Sciatic nerve (tissue), 2 donors: ENCODE results near the gene PDHX. TPM values are rescaled to one million over a fixed set of nuclear protein-coding genes. Genes with fewer than 3 reads are reported as not detected.
A peak's percentile ranks its signal among the peaks of the same experiment; 100 is the strongest.

Experiments
- ATAC-seq: fragments of 200-7000 bp; cut with Tn5 transposase; one replicate; pipeline ENCODE4 v1.9.1; 2020; ENCODE audit warnings: mild to moderate bottlenecking, moderate library complexity
- DNase-seq: peaks from one replicate; pipeline ENCODE4 v3.0.0-alpha.2; 2020; ENCODE audit warnings: low spot score
- intact Hi-C: fragments of 100-400 bp; cut with DNase I; formaldehyde crosslinking; loops from one replicate; pipeline ENCODE4 v1.14.2; 2022
- total RNA-seq: library from RNA; stranded (reverse); fragmentation: NEBNext Ultra II Directional; extraction: Animal tissue kit (Norgen Biotek cat#: 25700); gene quantifications from one replicate; pipeline ENCODE4 v1.2.1, GENCODE V29; 2021
- donor health status: DM: no; HTN: no; CAD: no.
- donor health status: DM: no; HTN: no; CAD: no.

PDHX gene
- total RNA-seq, 1 donor from 2014 or later, result 37.0 TPM

DNA sequence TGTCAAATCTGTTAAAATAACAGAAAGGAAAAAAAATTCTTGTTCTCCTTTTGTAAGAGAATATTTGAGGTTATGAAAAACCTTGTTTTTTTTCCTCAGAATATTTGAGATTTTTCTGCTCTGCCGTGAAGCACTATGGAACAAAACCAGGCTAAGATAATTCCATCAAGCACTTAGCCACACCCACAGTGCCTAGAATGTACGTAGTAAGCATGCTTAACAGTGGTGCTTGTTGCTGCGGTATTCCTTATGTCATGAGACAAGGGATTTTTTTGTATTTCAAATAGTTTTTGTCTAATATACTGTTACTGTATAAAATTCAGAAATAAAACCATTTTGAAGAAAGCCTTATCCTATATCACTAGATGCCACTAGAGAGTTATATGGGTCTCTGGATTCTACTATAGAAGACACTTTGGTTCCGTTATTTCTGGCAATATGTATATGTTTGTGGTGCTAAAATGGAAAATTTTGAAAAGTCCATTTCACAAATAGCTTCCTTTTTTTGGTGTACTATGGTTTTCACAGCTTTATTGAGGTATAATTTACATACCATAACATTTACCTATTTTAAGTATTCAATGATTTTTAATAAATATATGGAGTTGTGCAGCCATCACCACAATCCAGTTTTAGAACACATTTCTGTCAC is 23.7 kb downstream of the PDHX start:
- ATAC-seq (peak; percentile 76), DNase-seq (no peak)
- intact Hi-C loops, result no loop called here

DNA sequence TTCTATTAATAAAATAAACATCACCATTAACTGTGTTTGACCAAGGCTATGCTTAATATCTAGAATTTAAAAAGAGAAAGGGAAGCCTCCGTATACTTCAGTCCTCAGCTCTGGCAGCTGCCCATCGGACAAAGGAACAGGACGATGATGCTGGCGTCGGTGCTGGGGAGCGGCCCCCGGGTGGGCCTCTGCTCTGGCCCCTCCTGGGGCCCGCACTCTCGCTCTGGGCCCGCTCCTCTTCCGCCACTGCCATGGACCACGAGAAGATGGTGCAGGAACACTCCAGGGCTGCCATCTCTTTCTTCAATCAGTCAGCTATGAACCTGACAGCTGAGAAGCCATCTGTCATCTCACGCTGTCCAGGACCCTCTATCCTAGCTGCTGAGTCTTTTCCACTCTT is 25.3 kb downstream of the PDHX start:
- no peak for ATAC-seq
- intact Hi-C loops, result no loop called here
- no peak for DNase-seq

GRCh38 chr11:34944692-34945091 is 28.3 kb downstream of the PDHX start:
- intact Hi-C loops, result no loop called here
- no peak for ATAC-seq

GRCh38 chr11:34948696-34949095 is 32.3 kb downstream of the PDHX start:
- DNase-seq (no peak), ATAC-seq (peak; percentile 34)
- intact Hi-C loops, result no loop called here

More at GRCh38 chr11:34944692-34945091, 28.3 kb downstream of the PDHX start:
- no peak for DNase-seq

DNA sequence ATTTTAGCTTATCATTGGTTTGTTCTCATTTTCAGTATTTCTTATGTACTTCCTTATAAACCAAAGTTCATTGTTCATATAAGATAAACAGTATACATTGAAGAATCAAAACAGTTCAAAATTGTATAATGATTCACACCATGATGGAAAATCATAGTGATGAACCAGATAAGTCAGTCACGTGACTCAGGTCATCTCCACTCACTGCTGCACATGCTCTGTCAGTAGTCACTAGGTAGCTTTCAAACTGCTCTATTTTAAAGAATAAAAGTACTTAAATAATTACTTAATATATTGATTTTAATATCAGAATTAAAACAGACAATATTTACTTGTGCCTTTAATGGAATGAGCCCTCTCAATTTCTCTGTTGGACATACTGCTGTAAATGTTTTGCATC is 37.5 kb downstream of the PDHX start:
- ATAC-seq, result no peak
- intact Hi-C loops, result no loop called here
- DNase-seq, result no peak

DNA sequence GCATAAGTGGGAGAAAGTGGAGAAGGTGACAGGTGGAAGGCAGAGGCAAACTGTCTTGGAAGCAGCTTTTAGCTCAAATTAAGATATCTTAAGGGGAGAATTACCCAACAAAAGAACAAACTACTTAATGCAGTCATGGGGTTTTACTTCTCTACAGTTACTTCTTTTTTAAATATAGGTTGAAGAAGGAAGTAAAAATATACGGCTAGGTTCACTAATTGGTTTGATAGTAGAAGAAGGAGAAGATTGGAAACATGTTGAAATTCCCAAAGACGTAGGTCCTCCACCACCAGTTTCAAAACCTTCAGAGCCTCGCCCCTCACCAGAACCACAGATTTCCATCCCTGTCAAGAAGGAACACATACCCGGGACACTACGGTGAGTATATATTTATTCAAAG is 40.8 kb downstream of the PDHX start:
- no peak for ATAC-seq
- DNase-seq, result no peak
- intact Hi-C loops, result no loop called here

DNA sequence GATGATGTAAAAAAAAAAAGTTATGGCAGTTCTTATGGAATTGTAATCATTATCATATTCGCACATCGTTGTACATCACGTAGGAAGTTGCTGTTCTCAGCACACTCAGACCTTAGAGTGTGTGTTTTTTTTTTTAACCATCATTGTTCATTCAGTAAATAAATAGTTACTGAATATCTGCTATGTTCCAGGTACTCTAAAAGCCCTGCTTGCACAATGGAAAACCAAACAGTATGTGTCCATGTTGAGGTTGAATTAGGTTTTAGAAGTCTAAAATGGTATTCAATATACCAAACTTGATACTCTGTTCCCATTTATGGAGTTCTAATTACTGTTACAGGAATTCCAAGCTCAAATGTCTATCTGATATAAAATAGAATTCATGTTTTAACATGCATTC is 41.2 kb downstream of the PDHX start:
- no peak for ATAC-seq

GRCh38 chr11:34959770-34960169 is 43.4 kb downstream of the PDHX start:
- ATAC-seq (no peak), DNase-seq (no peak)
- intact Hi-C loops, result no loop called here

More for the DNA sequence above, 41.2 kb downstream of the PDHX start:
- intact Hi-C loops, result no loop called here
- DNase-seq, result no peak

DNA sequence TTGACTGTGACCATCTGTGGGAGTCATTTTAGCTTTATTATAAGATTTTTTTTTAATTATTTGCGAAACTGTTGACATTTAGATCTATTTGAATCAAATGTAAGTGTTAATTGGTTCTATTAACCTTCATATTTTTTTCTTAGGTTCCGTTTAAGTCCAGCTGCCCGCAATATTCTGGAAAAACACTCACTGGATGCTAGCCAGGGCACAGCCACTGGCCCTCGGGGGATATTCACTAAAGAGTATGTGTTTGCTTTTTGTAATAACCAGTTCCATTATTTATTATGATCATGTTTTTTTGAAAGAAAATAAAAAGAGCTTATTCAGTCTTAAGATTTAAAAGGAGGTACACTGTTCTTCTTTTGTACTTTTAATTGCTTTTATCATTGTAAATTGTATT is 43.9 kb downstream of the PDHX start:
- DNase-seq (no peak), ATAC-seq (peak; percentile 73)
- intact Hi-C loops, result no loop called here

DNA sequence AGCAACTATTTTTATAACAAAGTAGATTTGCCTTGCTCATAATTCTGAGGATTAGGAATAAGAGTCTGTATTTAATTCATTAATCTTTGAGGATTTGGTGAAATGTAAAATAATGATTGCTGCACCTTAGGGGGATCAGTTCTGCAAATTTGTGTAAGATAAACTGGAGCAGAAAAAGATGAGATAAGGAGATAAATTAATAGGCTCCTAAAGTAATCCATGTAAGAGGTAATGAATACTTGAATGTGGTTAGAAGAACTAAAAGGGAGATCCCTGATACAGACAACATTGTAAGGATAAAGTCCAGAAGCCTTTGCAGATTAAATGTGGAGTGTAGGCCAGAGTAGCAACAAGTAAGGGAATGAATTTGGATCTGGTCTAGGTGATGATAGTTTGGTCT is 45.6 kb downstream of the PDHX start:
- ATAC-seq, result no peak
- intact Hi-C loops, result no loop called here
- no peak for DNase-seq

- DNase-seq, result no peak
- intact Hi-C loops, result no loop called here
- ATAC-seq, result no peak
Measured at GRCh38 chr11:34963351-34963750, 46.9 kb downstream of the PDHX start.

GRCh38 chr11:34964610-34965331 is 48.4 kb downstream of the PDHX start:
- ATAC-seq, result no peak
- intact Hi-C loops, result no loop called here

GRCh38 chr11:34968862-34969261 is 52.4 kb downstream of the PDHX start:
- intact Hi-C loops, result no loop called here
- no peak for DNase-seq

More at GRCh38 chr11:34964610-34965331, 48.4 kb downstream of the PDHX start:
- no peak for DNase-seq

DNA sequence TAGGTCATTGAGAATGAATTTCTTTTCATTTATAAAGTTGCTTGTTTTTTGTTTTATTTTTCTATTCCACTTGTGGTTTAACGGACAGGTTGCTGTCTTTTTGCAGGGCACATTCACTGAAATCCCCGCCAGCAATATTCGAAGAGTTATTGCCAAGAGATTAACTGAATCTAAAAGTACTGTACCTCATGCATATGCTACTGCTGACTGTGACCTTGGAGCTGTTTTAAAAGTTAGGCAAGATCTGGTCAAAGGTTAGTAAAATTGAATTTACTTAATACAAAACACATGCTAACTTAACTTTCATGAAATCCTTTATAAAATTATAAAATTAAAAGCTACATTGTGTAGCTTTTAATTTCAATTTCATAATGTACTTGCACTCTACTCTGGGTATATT is 53.6 kb downstream of the PDHX start:
- no peak for ATAC-seq
- intact Hi-C loops, result no loop called here

More at GRCh38 chr11:34968862-34969261, 52.4 kb downstream of the PDHX start:
- no peak for ATAC-seq

DNA sequence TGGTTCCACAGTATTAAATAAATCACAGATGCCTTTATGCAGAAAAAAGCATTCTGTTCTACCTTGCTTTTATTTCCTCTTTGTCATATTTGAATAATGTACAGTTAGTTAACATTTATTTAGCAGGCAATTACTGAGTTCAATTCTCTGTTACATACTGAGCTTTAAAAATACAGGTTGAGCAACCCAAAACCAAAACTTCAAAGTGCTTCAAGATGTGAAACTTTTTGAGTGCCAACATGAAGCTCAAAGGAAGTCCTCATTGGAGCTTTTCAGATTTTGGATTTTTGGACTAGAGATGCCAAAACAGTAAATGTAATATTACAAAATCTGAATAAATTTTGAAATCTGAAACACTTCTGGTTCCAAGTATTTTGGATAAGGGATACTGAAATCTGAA is 54.1 kb downstream of the PDHX start:
- intact Hi-C loops, result no loop called here
- peak; percentile 86 for ATAC-seq
- no peak for DNase-seq

More for the DNA sequence above, 53.6 kb downstream of the PDHX start:
- DNase-seq, result no peak

DNA sequence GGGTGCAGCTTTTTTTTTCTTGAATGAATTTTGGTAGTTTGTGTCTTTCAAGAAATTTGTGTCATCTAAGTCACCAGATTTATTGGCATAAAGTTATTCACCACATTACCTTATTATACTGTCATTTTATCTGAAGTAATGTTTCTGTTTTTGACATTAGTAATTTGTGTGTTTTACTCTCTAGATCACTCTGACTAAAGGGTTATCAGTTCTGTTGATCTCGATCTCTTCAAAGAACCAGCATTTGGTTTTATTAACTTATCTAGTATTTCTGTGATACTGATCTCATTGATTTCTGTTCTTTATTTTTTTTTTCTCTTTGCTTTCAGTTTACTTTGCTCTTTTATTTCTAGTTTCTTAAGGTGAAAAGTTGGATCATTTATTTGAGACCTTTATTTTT is 55.5 kb downstream of the PDHX start:
- DNase-seq, result no peak
- no peak for ATAC-seq
- intact Hi-C loops, result no loop called here

- DNase-seq (no peak), ATAC-seq (no peak)
- intact Hi-C loops, result no loop called here
Measured at GRCh38 chr11:34972366-34972765, 55.9 kb downstream of the PDHX start.

- DNase-seq (no peak), ATAC-seq (no peak)
- intact Hi-C loops, result no loop called here
Measured at GRCh38 chr11:34972892-34973291, 56.5 kb downstream of the PDHX start.

DNA sequence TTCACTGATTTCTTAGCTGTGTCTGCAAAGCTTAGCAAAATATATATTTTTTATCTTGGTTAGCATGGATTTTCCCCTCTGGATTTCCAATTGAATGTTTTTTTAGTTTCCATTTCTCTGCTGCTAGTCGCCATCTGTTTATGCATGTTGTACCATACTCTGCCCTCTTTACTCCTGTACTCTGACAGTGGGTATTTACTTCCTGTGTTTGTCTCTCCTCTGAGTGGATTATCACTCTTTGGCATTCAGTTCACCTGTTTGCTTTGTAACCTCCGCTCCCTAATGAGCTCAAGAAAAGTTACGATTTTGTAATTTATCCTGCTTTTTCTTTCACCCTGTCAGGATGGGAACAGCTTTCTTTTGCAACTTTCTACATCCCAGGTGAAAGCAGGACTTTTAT is 59.1 kb downstream of the PDHX start:
- DNase-seq, result no peak
- ATAC-seq, result no peak
- intact Hi-C loops, result no loop called here

GRCh38 chr11:34976496-34977088 is 60.2 kb downstream of the PDHX start:
- ATAC-seq, result no peak
- no peak for DNase-seq
- intact Hi-C loops, result no loop called here
